ENCODE results near the gene PLXNC1.

The PLXNC1 gene

GRCh38 chr12:94183708-94184379 lies 35.5 kb downstream of the PLXNC1 start:
- DNase-seq: no peak

- no peak for DNase-seq
These were observed 36.8 kb downstream of the PLXNC1 start for GRCh38 chr12:94184995-94185719.

- no peak for DNase-seq
These were observed 37.4 kb downstream of the PLXNC1 start for GRCh38 chr12:94185801-94186200.

- no peak for DNase-seq
These were observed 38.2 kb downstream of the PLXNC1 start for GRCh38 chr12:94186278-94187241.

- DNase-seq: no peak
These were observed 39.0 kb downstream of the PLXNC1 start for GRCh38 chr12:94187361-94187760.

GRCh38 chr12:94190623-94191022 lies 42.2 kb downstream of the PLXNC1 start:
- no peak for DNase-seq

- DNase-seq: no peak
These were observed 42.6 kb downstream of the PLXNC1 start for GRCh38 chr12:94191023-94191422.

GRCh38 chr12:94191811-94192210 lies 43.4 kb downstream of the PLXNC1 start:
- DNase-seq: no peak

GRCh38 chr12:94192506-94192905 lies 44.1 kb downstream of the PLXNC1 start:
- no peak for DNase-seq

GRCh38 chr12:94193168-94193567 lies 44.8 kb downstream of the PLXNC1 start:
- no peak for DNase-seq

GRCh38 chr12:94195483-94195882 lies 47.1 kb downstream of the PLXNC1 start:
- DNase-seq: peak in 1 of 3 donors; percentile 34

GRCh38 chr12:94198469-94198868 lies 50.1 kb downstream of the PLXNC1 start:
- no peak for DNase-seq

- DNase-seq: no peak
These were observed 50.5 kb downstream of the PLXNC1 start for GRCh38 chr12:94198872-94199271.

- no peak for DNase-seq
These were observed 51.7 kb downstream of the PLXNC1 start for GRCh38 chr12:94200069-94200468.

- DNase-seq: no peak
These were observed 52.3 kb downstream of the PLXNC1 start for GRCh38 chr12:94200695-94201094.

- DNase-seq: no peak
These were observed 54.1 kb downstream of the PLXNC1 start for GRCh38 chr12:94202245-94203180.

GRCh38 chr12:94203181-94203546 lies 54.8 kb downstream of the PLXNC1 start:
- no peak for DNase-seq

GRCh38 chr12:94203796-94204195 lies 55.4 kb downstream of the PLXNC1 start:
- DNase-seq: no peak

GRCh38 chr12:94204499-94205247 lies 56.3 kb downstream of the PLXNC1 start:
- DNase-seq: peak; percentile 36 to 53 (median 48)

- no peak for DNase-seq
These were observed 57.4 kb downstream of the PLXNC1 start for GRCh38 chr12:94205822-94206221.

GRCh38 chr12:94206886-94207285 lies 58.5 kb downstream of the PLXNC1 start:
- peak in 2 of 3 donors; percentile 38 to 45 for DNase-seq

- no peak for DNase-seq
These were observed 59.1 kb downstream of the PLXNC1 start for GRCh38 chr12:94207467-94207848.

Measured in suppressor macrophage treated with lipopolysaccharide for 1 hour (primary cell).